HG03135 (cell line): ENCODE data around the gene STX1A.
A peak's percentile ranks its signal among the peaks of the same experiment; 100 is the strongest.

ENCODE experiments used
- ATAC-seq: cut with Tn5 transposase; IDR thresholded peaks from one replicate; pipeline ENCODE4 v1.9.1; 2021; ENCODE audit warnings: mild to moderate bottlenecking, moderate library complexity; ENCODE audit not compliant: unreplicated experiment

Gene STX1A

GRCh38 chr7:73718905-73719805 is at the start of gene STX1A:
STX1A (minus strand) TSS chr7:73719669; CDS start chr7:73719631, 38 bp downstream.
- peak; percentile 59 for ATAC-seq

- ATAC-seq: no peak
These were observed 49.4 kb upstream of the STX1A start for GRCh38 chr7:73768641-73769480.

- no peak for ATAC-seq
These were observed 47.2 kb upstream of the STX1A start for GRCh38 chr7:73766556-73767229.

GRCh38 chr7:73762659-73762999 is 43.2 kb upstream of the STX1A start:
- no peak for ATAC-seq

GRCh38 chr7:73761854-73762658 is 42.6 kb upstream of the STX1A start:
- ATAC-seq: no peak

GRCh38 chr7:73758581-73759138 is 39.2 kb upstream of the STX1A start:
- no peak for ATAC-seq

GRCh38 chr7:73749931-73750776 is 30.7 kb upstream of the STX1A start:
- no peak for ATAC-seq

GRCh38 chr7:73746378-73746777 is 26.9 kb upstream of the STX1A start:
- ATAC-seq: no peak

GRCh38 chr7:73742753-73743641 is 23.5 kb upstream of the STX1A start:
- ATAC-seq: no peak

- ATAC-seq: no peak
These were observed 22.9 kb upstream of the STX1A start for GRCh38 chr7:73742338-73742752.

GRCh38 chr7:73741600-73741999 is 22.1 kb upstream of the STX1A start:
- ATAC-seq: no peak

GRCh38 chr7:73740771-73741170 is 21.3 kb upstream of the STX1A start:
- ATAC-seq: no peak

GRCh38 chr7:73740212-73740611 is 20.7 kb upstream of the STX1A start:
- no peak for ATAC-seq

GRCh38 chr7:73739387-73739767 is 19.9 kb upstream of the STX1A start:
- no peak for ATAC-seq

GRCh38 chr7:73738612-73739386 is 19.3 kb upstream of the STX1A start, which contains the start of gene ABHD11:
ABHD11 (minus strand) TSS chr7:73738802; CDS start chr7:73738770, 32 bp downstream.
- ATAC-seq: peak; percentile 83

GRCh38 chr7:73738220-73738611 is 18.7 kb upstream of the STX1A start:
- peak; percentile 15 for ATAC-seq

- ATAC-seq: no peak
These were observed 18.2 kb upstream of the STX1A start for GRCh38 chr7:73737491-73738219.
